HL-60 (cell line): ENCODE measurements around the gene TMCC3.

Experiments used
- DNase-seq, 2 experiments: peaks; one replicate each; pipeline ENCODE4 v3.0.0-alpha.2; 2010 to 2020; ENCODE audit warnings: low read depth in 1 of 2, low spot score in 1 of 2
- H3K27ac ChIP-seq: fragments of 250-450 bp; sonication (Bioruptor Pico); replicated peaks from 2 replicates; pipeline ENCODE4 v1.5.1; 2020; ENCODE audit warnings: mild to moderate bottlenecking, moderate library complexity
- H3K27me3 ChIP-seq: fragments of 250-450 bp; sonication (Bioruptor Pico); 2 replicates; pipeline ENCODE4 v1.5.1; 2021; ENCODE audit warnings: mild to moderate bottlenecking, moderate library complexity; ENCODE audit not compliant: insufficient read depth, poor library complexity, severe bottlenecking
- H3K4me3 ChIP-seq: replicated peaks from 2 replicates; pipeline ENCODE4 v1.5.1; 2011; ENCODE audit warnings: mild to moderate bottlenecking, control low read depth, low read length; ENCODE audit not compliant: insufficient read depth
- GABPA ChIP-seq: IDR thresholded peaks from 2 replicates; pipeline ENCODE4 v1.6.1; 2012; ENCODE audit warnings: low read depth
- POLR2AphosphoS5 ChIP-seq: IDR thresholded peaks from 2 replicates; pipeline ENCODE4 v1.6.1; 2012; ENCODE audit warnings: low read depth
- SPI1 ChIP-seq: IDR thresholded peaks from 2 replicates; pipeline ENCODE4 v1.6.1; 2012; ENCODE audit warnings: low read depth, mild to moderate bottlenecking, borderline replicate concordance
- TF ChIP-seq, protein P1 (sequence below): IDR thresholded peaks from one replicate; pipeline ENCODE4 v1.5.1; 2011; ENCODE audit warnings: low read length, control low read depth, inconsistent platforms; ENCODE audit not compliant: insufficient read depth
- TF ChIP-seq, protein P2 (sequence below): IDR thresholded peaks from 2 replicates; pipeline ENCODE4 v1.6.1; 2012; ENCODE audit warnings: low read depth; ENCODE audit not compliant: insufficient replicate concordance

Gene TMCC3

DNA sequence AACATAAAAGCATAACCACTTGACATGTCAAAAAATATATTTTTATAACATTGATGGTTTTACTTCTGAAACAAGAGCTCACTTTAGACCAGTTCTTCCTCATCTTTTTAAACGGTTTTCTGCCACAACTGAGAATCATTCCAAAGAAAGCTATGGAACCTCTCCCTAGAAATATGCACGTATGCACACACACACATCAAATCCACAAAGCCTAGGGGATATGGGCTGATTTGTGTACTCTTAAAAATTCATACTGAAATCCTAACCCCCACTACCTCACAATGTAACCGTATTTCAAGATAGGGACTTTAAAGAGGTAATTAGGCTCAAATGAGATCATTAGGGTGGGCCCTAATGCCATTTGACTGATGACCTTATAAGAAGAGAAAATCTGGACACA, 19.3 kb downstream of the TMCC3 start:
- no peak for DNase-seq
- Histone ChIP-seq H3K4me3 (no peak overlapping the region), H3K27me3 (peaks cover 3% of the 10 kb centered on the region), H3K27ac (no peak overlapping the region)
- TF ChIP-seq, protein P1, sequence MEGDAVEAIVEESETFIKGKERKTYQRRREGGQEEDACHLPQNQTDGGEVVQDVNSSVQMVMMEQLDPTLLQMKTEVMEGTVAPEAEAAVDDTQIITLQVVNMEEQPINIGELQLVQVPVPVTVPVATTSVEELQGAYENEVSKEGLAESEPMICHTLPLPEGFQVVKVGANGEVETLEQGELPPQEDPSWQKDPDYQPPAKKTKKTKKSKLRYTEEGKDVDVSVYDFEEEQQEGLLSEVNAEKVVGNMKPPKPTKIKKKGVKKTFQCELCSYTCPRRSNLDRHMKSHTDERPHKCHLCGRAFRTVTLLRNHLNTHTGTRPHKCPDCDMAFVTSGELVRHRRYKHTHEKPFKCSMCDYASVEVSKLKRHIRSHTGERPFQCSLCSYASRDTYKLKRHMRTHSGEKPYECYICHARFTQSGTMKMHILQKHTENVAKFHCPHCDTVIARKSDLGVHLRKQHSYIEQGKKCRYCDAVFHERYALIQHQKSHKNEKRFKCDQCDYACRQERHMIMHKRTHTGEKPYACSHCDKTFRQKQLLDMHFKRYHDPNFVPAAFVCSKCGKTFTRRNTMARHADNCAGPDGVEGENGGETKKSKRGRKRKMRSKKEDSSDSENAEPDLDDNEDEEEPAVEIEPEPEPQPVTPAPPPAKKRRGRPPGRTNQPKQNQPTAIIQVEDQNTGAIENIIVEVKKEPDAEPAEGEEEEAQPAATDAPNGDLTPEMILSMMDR = no peak
- TF ChIP-seq GABPA (no peak), POLR2AphosphoS5 (no peak), SPI1 (no peak)
- TF ChIP-seq, protein P2, sequence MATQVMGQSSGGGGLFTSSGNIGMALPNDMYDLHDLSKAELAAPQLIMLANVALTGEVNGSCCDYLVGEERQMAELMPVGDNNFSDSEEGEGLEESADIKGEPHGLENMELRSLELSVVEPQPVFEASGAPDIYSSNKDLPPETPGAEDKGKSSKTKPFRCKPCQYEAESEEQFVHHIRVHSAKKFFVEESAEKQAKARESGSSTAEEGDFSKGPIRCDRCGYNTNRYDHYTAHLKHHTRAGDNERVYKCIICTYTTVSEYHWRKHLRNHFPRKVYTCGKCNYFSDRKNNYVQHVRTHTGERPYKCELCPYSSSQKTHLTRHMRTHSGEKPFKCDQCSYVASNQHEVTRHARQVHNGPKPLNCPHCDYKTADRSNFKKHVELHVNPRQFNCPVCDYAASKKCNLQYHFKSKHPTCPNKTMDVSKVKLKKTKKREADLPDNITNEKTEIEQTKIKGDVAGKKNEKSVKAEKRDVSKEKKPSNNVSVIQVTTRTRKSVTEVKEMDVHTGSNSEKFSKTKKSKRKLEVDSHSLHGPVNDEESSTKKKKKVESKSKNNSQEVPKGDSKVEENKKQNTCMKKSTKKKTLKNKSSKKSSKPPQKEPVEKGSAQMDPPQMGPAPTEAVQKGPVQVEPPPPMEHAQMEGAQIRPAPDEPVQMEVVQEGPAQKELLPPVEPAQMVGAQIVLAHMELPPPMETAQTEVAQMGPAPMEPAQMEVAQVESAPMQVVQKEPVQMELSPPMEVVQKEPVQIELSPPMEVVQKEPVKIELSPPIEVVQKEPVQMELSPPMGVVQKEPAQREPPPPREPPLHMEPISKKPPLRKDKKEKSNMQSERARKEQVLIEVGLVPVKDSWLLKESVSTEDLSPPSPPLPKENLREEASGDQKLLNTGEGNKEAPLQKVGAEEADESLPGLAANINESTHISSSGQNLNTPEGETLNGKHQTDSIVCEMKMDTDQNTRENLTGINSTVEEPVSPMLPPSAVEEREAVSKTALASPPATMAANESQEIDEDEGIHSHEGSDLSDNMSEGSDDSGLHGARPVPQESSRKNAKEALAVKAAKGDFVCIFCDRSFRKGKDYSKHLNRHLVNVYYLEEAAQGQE = no peak

DNA sequence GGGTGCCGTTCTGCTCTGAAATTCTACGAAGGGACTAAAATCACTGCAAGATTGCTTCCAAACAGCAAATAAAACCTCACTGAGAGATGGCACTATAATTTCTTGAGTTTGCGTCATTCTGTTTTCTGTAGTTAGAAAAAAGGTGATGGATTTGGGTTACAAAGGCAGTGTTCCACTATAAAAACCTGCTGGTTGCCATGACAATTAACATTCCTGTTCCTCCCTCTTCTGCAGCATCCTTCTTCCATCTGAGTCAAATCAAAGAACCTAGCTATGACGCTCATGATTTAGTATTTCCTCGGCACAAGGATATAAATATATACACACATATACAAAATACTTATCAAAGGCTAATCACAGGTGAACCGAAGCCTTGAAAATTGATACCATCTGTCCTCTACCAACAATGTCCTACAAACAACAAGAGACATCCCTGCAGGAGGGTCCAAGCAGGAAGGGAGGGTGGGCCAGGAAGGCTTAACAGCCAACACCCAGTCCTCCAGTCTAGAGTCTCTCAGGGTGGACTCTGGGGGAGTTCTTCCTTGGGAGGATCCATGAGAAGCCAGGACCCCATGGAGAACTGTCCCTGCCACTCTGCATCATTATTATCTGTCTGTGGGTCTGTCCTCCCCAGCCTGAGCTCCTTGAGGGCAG, 21.4 kb downstream of the TMCC3 start:
- no peak for DNase-seq
- H3K27ac ChIP-seq = no peak overlapping the region
- no peak overlapping the region for H3K4me3 ChIP-seq
- no peak for TF ChIP-seq GABPA
- no peak for TF ChIP-seq POLR2AphosphoS5
- no peak for TF ChIP-seq SPI1
- TF ChIP-seq, protein P1 = no peak
- TF ChIP-seq, protein P2 = no peak
- no peaks in the 10 kb centered on the region for H3K27me3 ChIP-seq

GRCh38 chr12:94628369-94628768, 22.0 kb downstream of the TMCC3 start:
- no peak overlapping the region for H3K27ac ChIP-seq
- no peak for DNase-seq
- H3K27me3 ChIP-seq = no peaks in the 10 kb centered on the region
- H3K4me3 ChIP-seq = no peak overlapping the region
- TF ChIP-seq POLR2AphosphoS5 = no peak
- TF ChIP-seq, protein P1 = no peak
- TF ChIP-seq GABPA = no peak
- TF ChIP-seq, protein P2 = no peak
- TF ChIP-seq SPI1 = no peak
